Activated naive CD8-positive, alpha-beta T cell treated with anti-CD3 and anti-CD28 coated beads, Interleukin-2, amount 50 U/mL, for 16 hours (primary cell): Measurements from ENCODE around the gene GALNTL6.

Source experiments
- DNase-seq: peaks from one replicate; pipeline ENCODE4 v3.0.0-alpha.2; 2020; ENCODE audit warnings: low read depth, low spot score

Gene GALNTL6

GRCh38 chr4:172806841-172807240 is 993.6 kb downstream of the GALNTL6 start:
- no peak for DNase-seq

GRCh38 chr4:172808196-172808595 is 995.0 kb downstream of the GALNTL6 start:
- no peak for DNase-seq

GRCh38 chr4:172809319-172809718 is 996.1 kb downstream of the GALNTL6 start:
- no peak for DNase-seq

GRCh38 chr4:172813359-172813923 is 1000.2 kb downstream of the GALNTL6 start:
- DNase-seq = no peak

- DNase-seq = no peak
Observed at GRCh38 chr4:172815499-172816164, 1002.4 kb downstream of the GALNTL6 start.

- no peak for DNase-seq
Observed at GRCh38 chr4:172818901-172819300, 1005.7 kb downstream of the GALNTL6 start.

- no peak for DNase-seq
Observed at GRCh38 chr4:172819353-172819752, 1006.1 kb downstream of the GALNTL6 start.

GRCh38 chr4:172822331-172822730 is 1009.1 kb downstream of the GALNTL6 start:
- no peak for DNase-seq

- no peak for DNase-seq
Observed at GRCh38 chr4:172826346-172826745, 1013.1 kb downstream of the GALNTL6 start.

GRCh38 chr4:172826861-172827260 is 1013.7 kb downstream of the GALNTL6 start:
- no peak for DNase-seq

- DNase-seq = no peak
Observed at GRCh38 chr4:172830295-172830764, 1017.1 kb downstream of the GALNTL6 start.

- DNase-seq = no peak
Observed at GRCh38 chr4:172836661-172837060, 1023.5 kb downstream of the GALNTL6 start.

- DNase-seq = no peak
Observed at GRCh38 chr4:172838111-172838510, 1024.9 kb downstream of the GALNTL6 start.

GRCh38 chr4:172838943-172839342 is 1025.7 kb downstream of the GALNTL6 start:
- DNase-seq = no peak

- no peak for DNase-seq
Observed at GRCh38 chr4:172842779-172843178, 1029.6 kb downstream of the GALNTL6 start.

GRCh38 chr4:172843192-172843591 is 1030.0 kb downstream of the GALNTL6 start:
- DNase-seq = no peak

- DNase-seq = no peak
Observed at GRCh38 chr4:172844556-172844955, 1031.4 kb downstream of the GALNTL6 start.

GRCh38 chr4:172845281-172845680 is 1032.1 kb downstream of the GALNTL6 start:
- DNase-seq = no peak

GRCh38 chr4:172850838-172851237 is 1037.6 kb downstream of the GALNTL6 start:
- no peak for DNase-seq

GRCh38 chr4:172851534-172851933 is 1038.3 kb downstream of the GALNTL6 start:
- DNase-seq = no peak

- DNase-seq = no peak
Observed at GRCh38 chr4:172857026-172857425, 1043.8 kb downstream of the GALNTL6 start.

GRCh38 chr4:172858731-172859230 is 1045.6 kb downstream of the GALNTL6 start:
- no peak for DNase-seq

- no peak for DNase-seq
Observed at GRCh38 chr4:172865103-172865502, 1051.9 kb downstream of the GALNTL6 start.
